ENCODE results near the gene DPM2.

DPM2 gene

DNA sequence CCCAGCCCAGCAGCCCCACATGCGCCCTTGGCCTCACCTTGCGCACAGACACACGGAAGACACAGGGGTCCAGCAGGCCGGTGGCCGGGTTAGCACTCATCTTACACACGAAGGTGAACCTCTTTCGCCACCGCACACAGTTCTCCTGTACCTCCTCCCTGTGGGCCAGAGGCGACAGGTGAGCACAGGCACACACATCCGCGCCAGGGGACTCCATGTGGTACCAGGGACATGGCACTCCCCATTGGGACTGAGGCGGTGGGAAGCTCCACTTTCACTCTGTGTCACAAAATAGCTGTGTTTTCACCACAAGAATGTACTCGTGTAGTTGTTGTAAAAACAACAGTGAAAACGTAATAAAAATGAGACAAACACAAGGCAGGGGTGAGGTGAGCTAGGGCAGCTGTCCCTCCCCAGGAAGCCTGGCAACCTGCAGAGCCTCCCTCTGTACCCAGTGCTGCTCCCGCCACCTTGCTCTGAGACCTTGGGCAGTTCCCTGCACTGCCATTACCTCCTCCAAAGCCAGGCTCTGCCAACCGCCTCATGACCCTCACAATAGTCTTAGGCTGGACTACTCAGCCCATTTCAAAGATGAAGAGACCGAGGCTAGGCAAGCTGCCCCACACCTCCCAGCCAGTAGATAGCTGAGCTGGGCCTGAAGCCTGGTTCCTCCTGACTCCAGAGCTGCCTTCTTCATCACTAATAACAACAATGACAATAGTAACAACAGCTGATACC lies 16.3 kb upstream of the DPM2 start:
- no peak for FAIRE-seq

- FAIRE-seq = no peak
Observed at GRCh38 chr9:127953154-127953553, 15.5 kb upstream of the DPM2 start.

DNA sequence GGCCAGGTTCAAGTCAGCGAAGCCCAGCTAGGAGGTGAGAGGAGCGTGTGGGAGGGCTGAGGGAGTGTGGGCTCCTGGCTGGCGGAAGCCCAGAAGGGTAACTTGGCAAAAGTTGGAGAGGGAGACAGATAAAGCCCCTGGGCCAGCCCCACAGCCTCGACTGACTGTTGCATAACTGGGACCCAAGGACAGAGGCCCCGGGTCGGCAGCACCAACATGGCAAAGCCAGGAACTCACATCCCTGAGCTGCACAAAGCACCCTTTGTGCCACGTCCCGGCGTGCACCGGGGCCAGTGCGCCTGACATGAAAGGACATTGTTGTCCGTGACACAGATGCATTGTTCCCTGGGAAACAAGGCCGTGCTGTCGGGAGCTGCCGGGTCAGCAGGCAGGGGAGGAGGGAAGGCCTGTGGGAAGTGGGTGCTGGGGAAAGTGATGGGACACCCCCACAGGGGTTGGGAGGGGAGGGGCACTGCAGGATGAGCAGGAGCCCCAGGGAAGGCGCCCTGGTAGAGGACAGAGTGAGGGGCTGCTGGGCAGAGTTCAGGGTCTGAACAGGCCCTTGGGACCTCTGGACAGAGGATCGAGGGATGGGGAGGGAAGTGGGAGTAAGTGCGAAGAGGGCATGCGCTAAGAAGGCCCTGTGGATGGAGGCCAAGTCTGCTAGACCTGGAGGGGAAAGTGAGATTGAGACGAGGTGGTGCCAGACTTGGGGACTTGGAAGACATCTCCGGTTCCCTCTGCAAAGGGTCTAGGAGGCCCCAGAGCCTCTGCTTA lies 13.0 kb upstream of the DPM2 start:
- FAIRE-seq = no peak

DNA sequence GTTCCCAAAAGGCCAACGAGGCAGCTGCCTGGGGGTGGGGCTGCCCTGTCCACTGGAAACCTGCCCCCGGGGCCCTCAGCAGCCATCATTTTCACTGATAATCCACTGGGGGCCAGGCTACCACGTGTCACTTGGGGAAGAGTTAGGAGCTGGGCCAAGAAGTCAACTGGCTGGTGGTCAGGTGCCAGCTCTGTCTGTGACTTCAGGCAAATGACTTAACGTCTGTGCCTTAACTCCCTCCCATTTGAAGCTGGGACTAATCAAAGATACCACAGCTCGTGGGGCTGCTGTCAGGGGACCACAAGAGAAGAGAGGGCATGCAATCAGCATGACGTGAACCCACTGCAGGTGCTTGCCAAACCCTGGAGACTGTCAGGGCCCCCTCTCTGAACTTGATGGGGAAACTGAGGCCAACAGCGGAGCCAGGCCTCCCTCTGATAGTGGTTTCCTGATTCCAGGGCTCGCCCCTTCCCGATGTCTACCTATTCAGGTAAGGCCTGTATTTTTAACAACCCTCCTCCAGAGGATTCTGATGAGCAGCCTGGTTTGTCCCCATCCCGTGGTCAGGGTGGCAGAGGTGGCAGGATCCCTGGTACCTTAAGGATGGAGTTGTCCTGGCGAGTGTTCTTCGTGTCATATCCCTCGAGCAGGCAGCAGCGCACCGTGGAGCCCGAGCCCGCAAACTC lies 12.3 kb upstream of the DPM2 start:
- no peak for FAIRE-seq

DNA sequence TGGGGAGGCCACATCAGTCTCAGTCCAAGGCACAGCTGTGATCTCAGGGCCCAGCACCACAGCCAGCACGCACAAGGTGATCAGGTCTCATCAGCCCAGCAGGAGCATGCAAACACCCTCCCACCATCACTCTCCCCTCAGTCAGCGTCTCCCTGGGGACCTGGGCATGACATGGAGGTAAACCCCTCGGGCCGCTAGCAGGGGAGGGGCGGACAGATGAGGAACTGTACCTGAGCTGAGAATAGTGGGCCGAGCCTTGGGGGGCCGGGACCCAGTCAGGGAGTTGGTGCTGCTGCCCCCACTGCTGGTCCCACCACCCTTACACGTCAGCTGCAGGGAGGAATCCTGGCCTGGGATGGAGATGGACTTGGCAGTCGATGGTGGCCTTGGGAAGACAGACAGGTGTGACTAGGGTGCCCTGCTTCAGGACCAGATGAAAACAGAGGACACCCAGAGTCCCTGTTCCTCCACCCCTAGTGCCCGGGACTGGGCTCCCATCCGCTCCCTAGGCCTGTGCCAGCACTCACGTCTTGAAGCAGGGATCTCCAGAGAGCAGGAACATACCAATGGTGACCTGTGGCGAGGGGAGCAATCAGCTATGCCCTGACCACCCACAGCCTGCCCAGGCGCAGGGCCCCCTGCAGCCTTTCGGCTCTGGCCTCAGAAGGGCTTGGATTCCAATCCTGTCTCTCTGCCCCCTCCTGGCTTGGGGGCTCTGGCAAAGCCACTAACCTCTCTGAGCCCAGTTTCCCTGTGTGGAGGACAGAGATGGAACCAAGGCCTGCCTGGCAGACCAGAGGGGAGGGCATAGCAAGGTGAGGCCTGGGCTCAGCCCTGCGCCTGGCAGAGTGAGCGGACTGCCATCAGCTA lies 10.4 kb upstream of the DPM2 start:
- no peak for FAIRE-seq

DNA sequence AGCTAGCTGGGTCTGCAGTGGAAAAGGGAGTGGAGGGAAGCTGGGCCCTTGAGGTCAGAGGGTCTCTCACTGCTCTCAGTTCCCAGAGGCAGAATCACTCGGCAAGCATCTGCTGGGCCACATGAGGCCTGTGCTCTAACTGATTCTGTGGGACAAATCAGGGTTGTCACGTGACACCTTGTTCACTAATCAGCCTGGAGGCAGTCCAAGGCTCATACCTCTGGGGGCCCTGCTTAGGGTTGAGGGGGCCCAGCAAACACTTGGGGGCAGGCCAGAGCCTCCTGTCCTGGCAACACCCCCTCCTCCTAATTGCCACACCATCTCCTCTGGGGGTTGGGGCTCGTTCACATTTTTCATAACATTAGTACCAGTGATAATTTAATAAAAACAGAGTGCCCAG lies 9.1 kb upstream of the DPM2 start:
- FAIRE-seq = no peak

DNA sequence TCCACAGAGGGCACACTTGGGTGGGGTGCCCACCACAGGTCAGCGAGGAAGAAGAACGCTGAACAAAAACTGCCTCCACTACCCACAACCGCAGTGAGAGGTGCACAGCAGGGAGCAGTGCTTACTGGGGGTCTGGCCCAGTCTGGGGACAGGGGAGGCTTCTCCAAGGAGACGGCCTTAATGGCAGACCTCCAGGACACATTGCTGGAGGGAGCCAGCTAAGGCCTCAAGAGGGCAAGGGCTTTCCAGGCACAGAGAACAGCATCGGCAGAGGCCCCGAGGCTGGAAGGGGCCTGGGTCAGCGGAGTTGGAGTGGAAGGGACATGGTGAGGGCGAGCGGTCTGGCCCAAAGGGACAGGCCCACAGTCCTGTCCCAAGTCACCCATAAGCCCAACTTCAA lies 8.3 kb upstream of the DPM2 start:
- no peak for FAIRE-seq

DNA sequence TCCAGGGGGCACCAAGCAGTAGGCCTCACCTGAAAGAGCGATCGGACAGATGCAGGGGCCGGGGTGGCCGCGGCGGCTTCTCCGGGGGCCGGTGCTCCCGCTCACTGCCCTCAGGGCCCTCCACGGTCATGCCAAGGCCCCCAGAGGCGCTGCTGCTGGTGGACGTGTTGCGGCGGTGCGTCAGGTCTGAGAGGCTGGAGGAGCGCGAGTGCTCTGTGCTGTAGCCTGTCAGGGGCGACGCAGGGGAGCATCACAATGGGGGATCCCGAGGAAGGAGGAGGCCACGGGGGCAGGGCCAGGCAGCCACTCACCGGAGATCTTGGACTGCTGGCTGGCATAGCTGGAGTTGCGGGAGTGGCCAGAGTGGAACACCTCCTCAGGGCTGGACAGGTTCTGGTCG lies 7.7 kb upstream of the DPM2 start:
- FAIRE-seq = no peak

DNA sequence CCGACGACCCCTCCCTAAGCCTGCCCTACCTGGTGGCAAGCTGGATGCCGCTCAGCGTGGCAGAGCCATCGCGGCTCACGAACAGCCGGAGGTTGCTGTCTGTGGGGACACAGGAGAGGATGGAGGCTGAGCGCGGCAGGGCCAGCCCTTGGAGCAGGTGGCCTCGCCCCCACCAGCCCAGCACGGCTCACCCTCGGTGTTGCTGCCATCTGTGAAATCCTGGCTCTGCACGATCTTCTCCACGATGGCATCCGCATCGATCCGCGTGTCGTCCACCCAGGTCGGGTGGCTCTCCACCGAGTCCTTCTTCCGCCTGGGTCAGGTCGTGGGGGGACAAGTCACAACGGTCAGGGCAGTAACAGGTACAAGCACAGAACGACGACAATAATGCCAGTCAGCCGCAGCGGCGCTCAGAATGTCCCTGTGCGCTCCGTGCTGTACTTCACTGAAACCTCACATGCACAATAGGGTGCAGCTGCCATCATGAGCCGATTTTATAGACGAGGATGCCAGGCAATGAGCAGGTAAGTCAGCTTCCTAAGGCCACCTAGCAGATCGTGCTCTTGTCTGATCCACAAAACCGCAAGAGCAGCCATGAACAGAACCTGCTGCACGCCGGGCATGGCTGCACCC lies 7.0 kb upstream of the DPM2 start:
- no peak for FAIRE-seq

DNA sequence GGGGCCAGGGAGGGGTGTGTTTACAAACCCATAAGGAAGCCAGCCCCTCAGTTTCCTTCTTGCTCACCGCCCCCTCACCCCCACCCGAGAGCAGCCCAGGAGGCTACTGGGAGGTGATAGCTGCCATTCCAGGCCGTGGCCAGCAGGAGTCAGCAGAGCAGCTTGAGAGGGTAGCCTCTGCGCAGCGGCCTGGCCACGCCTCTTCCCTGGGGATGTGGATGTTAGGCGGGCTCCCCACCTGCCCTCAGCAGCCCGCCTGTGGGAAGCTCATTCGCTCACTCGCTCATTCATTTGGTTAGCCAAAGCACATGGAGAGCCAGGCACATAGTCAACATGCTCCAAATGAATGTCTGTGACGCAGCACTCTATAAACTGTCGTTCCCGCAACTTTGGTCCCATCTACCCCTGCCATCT lies 6.1 kb upstream of the DPM2 start:
- FAIRE-seq = no peak

GRCh38 chr9:127943011-127943662 lies 5.5 kb upstream of the DPM2 start:
- no peak for FAIRE-seq

DNA sequence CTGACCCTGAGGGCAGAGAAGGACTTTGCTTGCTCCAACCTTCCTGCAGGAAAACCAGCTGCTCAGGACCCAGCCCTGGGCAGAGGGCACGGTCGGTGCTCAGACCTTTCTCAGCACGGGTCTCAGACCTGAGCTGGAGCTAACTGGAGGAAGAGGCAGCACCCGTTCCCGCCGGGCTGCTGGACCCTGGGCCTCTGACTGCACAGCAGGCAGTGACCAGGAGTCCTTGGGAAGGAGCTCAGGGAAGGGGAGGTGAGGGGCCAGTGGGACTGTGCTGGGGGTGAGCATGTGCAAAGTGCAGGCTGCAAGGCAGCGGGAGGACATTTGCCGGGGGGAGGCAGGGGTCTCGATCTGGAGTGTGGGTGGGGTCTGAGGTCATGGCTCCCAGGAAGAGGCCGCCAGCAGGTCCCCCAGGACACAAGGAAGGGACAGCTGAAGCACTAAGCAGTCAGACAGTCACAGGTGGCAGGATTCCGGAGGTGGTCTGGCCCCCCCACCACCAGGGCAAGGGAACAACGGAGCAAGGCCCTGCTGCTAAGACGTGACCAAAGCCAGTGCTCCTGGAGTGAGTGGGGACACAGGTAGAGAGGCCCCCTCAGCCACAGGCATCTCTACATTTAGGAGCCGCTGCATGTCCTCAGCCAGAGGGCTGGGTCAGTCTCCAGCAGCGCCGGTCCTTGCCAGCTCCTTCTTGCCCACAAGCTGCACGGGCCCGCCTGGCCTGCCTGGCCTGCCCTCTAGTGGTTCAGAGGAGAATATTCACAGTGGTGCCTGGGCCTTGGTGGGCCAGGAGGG lies 4.8 kb upstream of the DPM2 start:
- no peak for FAIRE-seq

DNA sequence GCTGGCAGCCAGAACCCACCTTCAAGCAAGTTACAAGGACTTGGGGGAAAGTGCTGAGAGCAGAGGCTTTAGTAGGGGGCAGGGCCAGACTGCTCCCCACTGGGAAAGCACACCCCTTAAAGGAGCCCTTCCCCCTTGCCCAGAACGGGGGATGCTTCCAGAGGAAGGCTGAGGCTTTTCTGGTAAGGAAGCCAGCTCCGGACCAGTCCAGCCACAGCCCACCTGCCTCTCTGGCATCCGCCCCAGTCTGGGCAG lies 4.2 kb upstream of the DPM2 start:
- no peak for FAIRE-seq

GRCh38 chr9:127941062-127941960 lies 3.7 kb upstream of the DPM2 start:
- no peak for FAIRE-seq

- no peak for FAIRE-seq
Observed at GRCh38 chr9:127940593-127940992, 2.9 kb upstream of the DPM2 start.

DNA sequence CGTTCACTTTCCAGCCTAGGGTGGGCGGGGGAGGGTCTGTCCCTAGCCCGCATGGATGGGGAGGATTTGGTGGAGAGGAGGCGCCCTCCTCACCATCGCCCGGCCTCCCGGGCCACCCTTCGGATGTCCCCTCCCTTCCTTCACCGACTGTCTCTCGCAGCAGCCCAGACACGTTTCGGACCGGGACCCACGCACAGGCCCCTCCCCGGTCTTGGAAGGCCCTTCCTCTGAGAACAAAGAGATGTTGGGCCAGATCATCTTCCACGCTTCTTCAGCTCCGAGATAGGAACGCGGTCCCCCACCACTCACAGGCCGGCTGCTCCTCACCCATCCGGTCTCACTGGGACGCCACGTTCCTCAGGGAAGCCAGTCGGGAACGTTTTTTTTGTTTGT lies 640 bp upstream of the DPM2 start:
- no peak for FAIRE-seq

DNA sequence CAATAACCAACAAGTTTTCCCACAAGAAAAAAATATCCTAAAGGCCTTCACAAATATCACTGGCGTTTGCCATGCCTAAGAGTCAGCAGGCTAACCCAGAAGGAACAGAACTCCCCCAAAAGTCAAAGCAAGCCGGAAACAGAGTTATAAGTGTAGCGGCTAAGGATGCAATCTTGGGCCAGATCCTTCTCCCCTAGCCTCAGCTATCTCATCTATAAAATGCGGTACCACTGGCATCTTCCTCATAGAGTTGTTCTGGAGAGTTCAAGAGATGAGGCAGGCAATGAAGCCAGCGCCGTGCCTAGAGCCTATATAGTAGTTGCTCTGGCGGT lies 632 bp downstream of the DPM2 start:
- FAIRE-seq = no peak

DNA sequence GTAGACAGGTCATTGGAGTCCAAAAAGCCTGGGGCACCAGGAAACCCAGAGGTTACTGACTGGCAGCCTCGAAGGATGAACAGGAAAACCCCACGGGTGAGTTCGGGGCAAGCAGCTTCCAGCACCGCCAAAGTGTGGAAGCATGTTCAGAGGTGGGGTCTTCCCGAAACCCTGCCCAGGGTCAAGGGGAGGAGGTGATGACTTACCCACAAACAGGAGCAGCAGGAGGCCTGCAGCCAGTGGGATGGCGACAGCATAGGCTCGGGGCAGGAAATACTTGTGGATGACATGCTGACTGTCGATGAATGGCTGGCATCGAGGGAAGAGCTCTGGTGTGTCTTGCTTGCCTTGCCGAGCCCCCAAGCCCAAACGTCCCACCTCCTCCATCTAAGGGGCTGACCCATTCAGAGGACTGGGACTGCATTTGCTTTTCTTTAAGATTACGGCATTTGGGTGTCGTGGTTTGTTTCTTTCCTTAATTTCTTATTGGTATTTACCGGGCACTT lies 1.3 kb downstream of the DPM2 start:
- FAIRE-seq = no peak

- FAIRE-seq = no peak
Observed at GRCh38 chr9:127935765-127936221, 1.9 kb downstream of the DPM2 start.

DNA sequence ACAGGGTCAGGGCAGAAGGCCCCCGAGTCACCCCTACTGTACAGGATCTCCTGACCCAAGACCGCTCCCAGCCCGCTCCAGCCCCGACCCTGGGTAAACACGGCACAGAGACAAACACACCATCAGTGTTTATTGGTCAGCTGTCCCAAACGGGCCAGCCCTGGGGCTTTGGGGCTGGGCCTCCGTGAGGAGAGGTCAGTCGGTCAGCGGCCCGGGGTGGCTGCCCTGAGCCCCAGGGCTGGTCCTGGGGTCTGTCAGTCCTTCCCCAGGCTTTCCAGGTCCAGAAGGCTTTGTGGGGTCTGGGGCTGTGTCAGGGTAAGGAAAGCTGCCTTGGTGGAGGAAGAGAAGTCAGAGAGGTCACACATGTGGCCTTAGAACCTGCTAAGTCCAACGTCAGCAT lies 2.7 kb downstream of the DPM2 start:
- FAIRE-seq = no peak

Data from TTC549 (cell line).